Measurements from ENCODE around the gene WDSUB1.

GRCh38 chr2:159283529-159283928 is 3.0 kb downstream of the WDSUB1 start:
- no peak for TF ChIP-seq CTCF (IDR thresholded peaks at IDR 0.05)
- TF ChIP-seq SIN3A (IDR thresholded peaks at IDR 0.05; ENCODE audit: borderline replicate concordance, insufficient read depth, low read depth, low read length): no peak
- TF ChIP-seq POLR2AphosphoS5 (IDR thresholded peaks at IDR 0.05; ENCODE audit: low read depth, low read length): no peak
- TF ChIP-seq TCF7L2 (IDR thresholded peaks at IDR 0.05; ENCODE audit: low read depth, low read length): no peak
- TF ChIP-seq REST (IDR thresholded peaks at IDR 0.05; ENCODE audit: insufficient read depth in 1 of 2, low read depth in 2 of 2, low read length in 1 of 2): no peak
